ENCODE data around the gene WNT1. TPM values are rescaled to one million over a fixed set of nuclear protein-coding genes. Genes with fewer than 3 reads are reported as not detected.
A peak's percentile ranks its signal among the peaks of the same experiment; 100 is the strongest.

The WNT1 gene
- total RNA-seq, 4 donors from 2014 or later = not detected

- H3K9me3 ChIP-seq = no peaks in the 10 kb centered on the region
- WGBS = 0% methylated on average over 16 of the region's 48 CpGs
- no peak for TF ChIP-seq CTCF (IDR thresholded peaks at IDR 0.05)
- no peak for TF ChIP-seq POLR2A (IDR thresholded peaks at IDR 0.05)
- no peak for TF ChIP-seq POLR2AphosphoS5 (IDR thresholded peaks at IDR 0.05)
- peaks cover 26% of the 10 kb centered on the region for H3K36me3 ChIP-seq
- H3K4me1 ChIP-seq = peaks cover 44% of the 10 kb centered on the region
- H3K4me3 ChIP-seq = peak overlapping the region; percentile 52
- H3K27me3 ChIP-seq = peaks cover 34% of the 10 kb centered on the region
- DNase-seq (ENCODE audit: low spot score in 2 of 2) = no peak
- no peak overlapping the region for H3K27ac ChIP-seq
Measured at GRCh38 chr12:48998497-48999353, 20.6 kb downstream of the WNT1 start.

GRCh38 chr12:48999371-49000131, 21.4 kb downstream of the WNT1 start, which contains the start of gene DDN:
DDN (minus strand) TSS chr12:48999375; CDS start chr12:48999287, 88 bp downstream.
- 0% methylated on average over 10 of the region's 30 CpGs for WGBS
- Histone ChIP-seq H3K4me1 (peaks cover 44% of the 10 kb centered on the region), H3K27me3 (peaks cover 29% of the 10 kb centered on the region), H3K9me3 (no peaks in the 10 kb centered on the region), H3K27ac (no peak within 1 kb of the TSS), H3K36me3 (peaks cover 35% of the 10 kb centered on the region), H3K4me3 (peak within 1 kb of the TSS; percentile 52)
- TF ChIP-seq POLR2A (IDR thresholded peaks at IDR 0.05) = no peak
- TF ChIP-seq POLR2AphosphoS5 (IDR thresholded peaks at IDR 0.05) = no peak
- no peak for TF ChIP-seq EP300 (IDR thresholded peaks at IDR 0.05)
- TF ChIP-seq CTCF (IDR thresholded peaks at IDR 0.05) = no peak
- no peak for DNase-seq (ENCODE audit: low spot score in 2 of 2)

GRCh38 chr12:49000346-49000745, 22.2 kb downstream of the WNT1 start:
- H3K4me3 ChIP-seq = no peak overlapping the region
- H3K36me3 ChIP-seq = peaks cover 43% of the 10 kb centered on the region
- no peak for DNase-seq (ENCODE audit: low spot score in 2 of 2)
- no peaks in the 10 kb centered on the region for H3K9me3 ChIP-seq
- 82% methylated on average over 2 of the region's 2 CpGs for WGBS
- no peak for TF ChIP-seq POLR2AphosphoS5 (IDR thresholded peaks at IDR 0.05)
- TF ChIP-seq CTCF (IDR thresholded peaks at IDR 0.05) = no peak
- H3K27ac ChIP-seq = no peak overlapping the region
- peaks cover 38% of the 10 kb centered on the region for H3K4me1 ChIP-seq
- peaks cover 21% of the 10 kb centered on the region for H3K27me3 ChIP-seq

GRCh38 chr12:49008943-49009342, 30.8 kb downstream of the WNT1 start:
- H3K4me3 ChIP-seq = no peak overlapping the region
- 100% methylated on average over 1 of the region's 1 CpG for WGBS
- DNase-seq (ENCODE audit: low spot score in 2 of 2) = no peak
- H3K27ac ChIP-seq = no peak overlapping the region
- no peaks in the 10 kb centered on the region for H3K9me3 ChIP-seq
- no peaks in the 10 kb centered on the region for H3K27me3 ChIP-seq
- TF ChIP-seq CTCF (IDR thresholded peaks at IDR 0.05) (no peak), EP300 (IDR thresholded peaks at IDR 0.05) (no peak), POLR2AphosphoS5 (IDR thresholded peaks at IDR 0.05) (no peak), POLR2A (IDR thresholded peaks at IDR 0.05) (no peak)
- no peaks in the 10 kb centered on the region for H3K4me1 ChIP-seq
- H3K36me3 ChIP-seq = peaks cover 53% of the 10 kb centered on the region

- no peak for DNase-seq (ENCODE audit: low spot score in 2 of 2)
- WGBS = 92% methylated on average over 3 of the region's 3 CpGs
- H3K36me3 ChIP-seq = peaks cover 40% of the 10 kb centered on the region
Measured at GRCh38 chr12:49010092-49010668, 32.1 kb downstream of the WNT1 start.

More at GRCh38 chr12:49010092-49010668, 32.1 kb downstream of the WNT1 start:
- no peaks in the 10 kb centered on the region for H3K9me3 ChIP-seq
- H3K4me1 ChIP-seq = no peaks in the 10 kb centered on the region
- no peak overlapping the region for H3K4me3 ChIP-seq
- no peak overlapping the region for H3K27ac ChIP-seq
- H3K27me3 ChIP-seq = no peaks in the 10 kb centered on the region
- TF ChIP-seq EP300 (IDR thresholded peaks at IDR 0.05) = no peak
- no peak for TF ChIP-seq POLR2AphosphoS5 (IDR thresholded peaks at IDR 0.05)
- TF ChIP-seq POLR2A (IDR thresholded peaks at IDR 0.05) = no peak
- no peak for TF ChIP-seq CTCF (IDR thresholded peaks at IDR 0.05)
